ENCODE results near the gene CLMN. TPM values are rescaled to one million over a fixed set of nuclear protein-coding genes. Genes with fewer than 3 reads are reported as not detected.
A peak's percentile ranks its signal among the peaks of the same experiment; 100 is the strongest.

CLMN gene
- total RNA-seq, 1 donor from 2014 or later, result 19.6 TPM

DNA sequence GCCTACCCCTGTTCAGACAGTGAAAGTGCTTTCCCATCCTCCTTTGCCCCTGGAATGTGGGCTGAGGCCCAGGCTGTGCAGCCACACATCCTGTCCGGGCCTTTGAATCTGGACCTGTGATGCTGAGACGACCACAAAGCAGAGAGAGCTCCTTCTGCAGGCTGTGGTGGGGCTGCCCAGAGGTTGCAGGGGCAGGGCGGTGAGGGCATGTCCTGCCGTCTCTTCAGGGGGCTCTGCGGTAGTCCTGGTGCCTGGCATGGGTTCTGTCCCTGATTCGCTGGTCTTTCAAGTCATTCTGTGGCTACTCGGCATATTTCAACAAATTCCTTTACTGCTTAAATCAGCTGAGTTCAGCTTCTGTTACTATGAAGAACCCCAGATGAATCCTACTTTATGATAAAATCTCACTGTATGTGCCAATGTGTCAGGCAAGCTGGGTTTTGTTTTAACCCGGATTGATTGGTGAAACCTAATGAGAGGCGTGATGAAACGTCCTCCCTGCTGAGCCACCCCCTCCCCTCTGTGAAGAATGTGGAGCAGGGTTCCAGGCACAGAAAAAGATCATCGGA lies 99.0 kb downstream of the CLMN start:
- Histone ChIP-seq H3K4me1 (no peaks in the 10 kb centered on the region), H3K9me3 (no peaks in the 10 kb centered on the region), H3K27me3 (no peaks in the 10 kb centered on the region), H3K27ac (peak overlapping the region; percentile 1), H3K36me3 (no peaks in the 10 kb centered on the region), H3K4me3 (no peak overlapping the region)
- intact Hi-C loops (cut with DNase I), result no loop called here
- TF ChIP-seq POLR2A (IDR thresholded peaks at IDR 0.05) (no peak), POLR2AphosphoS5 (IDR thresholded peaks at IDR 0.05; ENCODE audit: insufficient read depth in 1 of 2, low read depth in 1 of 2) (peak in 1 of 2 donors; percentile 28)
- TF ChIP-seq, protein P1, sequence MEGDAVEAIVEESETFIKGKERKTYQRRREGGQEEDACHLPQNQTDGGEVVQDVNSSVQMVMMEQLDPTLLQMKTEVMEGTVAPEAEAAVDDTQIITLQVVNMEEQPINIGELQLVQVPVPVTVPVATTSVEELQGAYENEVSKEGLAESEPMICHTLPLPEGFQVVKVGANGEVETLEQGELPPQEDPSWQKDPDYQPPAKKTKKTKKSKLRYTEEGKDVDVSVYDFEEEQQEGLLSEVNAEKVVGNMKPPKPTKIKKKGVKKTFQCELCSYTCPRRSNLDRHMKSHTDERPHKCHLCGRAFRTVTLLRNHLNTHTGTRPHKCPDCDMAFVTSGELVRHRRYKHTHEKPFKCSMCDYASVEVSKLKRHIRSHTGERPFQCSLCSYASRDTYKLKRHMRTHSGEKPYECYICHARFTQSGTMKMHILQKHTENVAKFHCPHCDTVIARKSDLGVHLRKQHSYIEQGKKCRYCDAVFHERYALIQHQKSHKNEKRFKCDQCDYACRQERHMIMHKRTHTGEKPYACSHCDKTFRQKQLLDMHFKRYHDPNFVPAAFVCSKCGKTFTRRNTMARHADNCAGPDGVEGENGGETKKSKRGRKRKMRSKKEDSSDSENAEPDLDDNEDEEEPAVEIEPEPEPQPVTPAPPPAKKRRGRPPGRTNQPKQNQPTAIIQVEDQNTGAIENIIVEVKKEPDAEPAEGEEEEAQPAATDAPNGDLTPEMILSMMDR (IDR thresholded peaks at IDR 0.05), result no peak
- DNase-seq (ENCODE audit: extremely low spot score in 2 of 2), result no peak

DNA sequence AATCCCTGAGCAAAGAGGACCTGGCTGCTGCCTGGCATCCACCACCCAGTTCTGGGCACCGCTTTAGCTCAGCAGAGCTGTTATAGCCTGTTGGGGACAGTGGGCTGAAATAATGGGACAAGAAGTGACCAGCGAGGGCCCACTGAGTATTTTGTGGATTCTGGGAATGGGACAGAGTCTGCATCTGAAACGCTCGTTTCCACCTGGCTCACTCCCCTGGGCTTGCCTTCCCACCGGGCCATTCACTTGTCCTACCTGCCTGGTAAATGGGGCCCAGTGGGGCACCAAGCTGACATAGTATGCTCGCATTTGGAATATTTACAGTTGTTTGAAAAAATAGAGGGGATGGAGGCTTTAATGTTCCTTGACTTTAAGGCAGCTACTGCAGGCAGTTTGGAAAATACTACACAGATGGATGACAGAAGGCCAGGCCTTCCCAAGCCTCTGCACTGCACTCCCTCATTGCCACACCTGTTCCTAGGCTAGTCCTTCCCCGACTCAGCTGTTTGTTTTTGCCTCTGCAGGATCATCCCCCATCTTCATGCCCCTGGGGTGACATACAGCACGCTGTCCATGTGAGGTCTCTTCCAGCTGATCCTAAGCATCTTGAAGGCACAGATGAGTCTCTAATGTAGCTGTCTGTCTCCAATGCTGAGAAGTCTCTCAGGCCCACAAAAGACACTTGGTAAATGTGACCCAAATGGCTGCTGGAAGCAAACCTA lies 101.1 kb downstream of the CLMN start:
- Histone ChIP-seq H3K27me3 (no peaks in the 10 kb centered on the region), H3K4me3 (no peak overlapping the region), H3K36me3 (no peaks in the 10 kb centered on the region), H3K9me3 (no peaks in the 10 kb centered on the region), H3K27ac (no peak overlapping the region), H3K4me1 (no peaks in the 10 kb centered on the region)
- no peak for DNase-seq (ENCODE audit: extremely low spot score in 2 of 2)
- intact Hi-C loops (cut with DNase I), result no loop called here
- TF ChIP-seq, protein P1 (IDR thresholded peaks at IDR 0.05), result no peak
- TF ChIP-seq POLR2AphosphoS5 (IDR thresholded peaks at IDR 0.05; ENCODE audit: insufficient read depth in 1 of 2, low read depth in 1 of 2), result no peak

DNA sequence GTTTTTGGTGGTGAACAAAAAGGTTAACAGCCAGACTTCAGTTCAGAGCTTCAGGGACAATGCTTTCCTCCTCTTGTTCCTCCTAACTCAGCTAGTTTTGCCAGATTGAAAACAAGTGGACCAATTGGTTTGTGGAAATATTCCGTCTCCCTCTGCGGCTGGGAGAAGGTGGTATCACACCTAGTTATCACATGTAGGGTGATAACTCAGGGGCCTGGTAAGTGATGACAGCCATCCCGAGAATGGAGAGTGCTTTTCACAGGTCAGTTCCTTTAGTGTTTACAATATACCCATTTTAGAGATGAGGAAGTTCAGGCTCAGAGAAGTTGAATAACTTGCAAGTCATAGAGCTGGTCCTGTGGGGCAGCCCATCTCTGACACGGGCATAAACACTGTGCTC lies 101.7 kb downstream of the CLMN start:
- intact Hi-C loops (cut with DNase I), result no loop called here

DNA sequence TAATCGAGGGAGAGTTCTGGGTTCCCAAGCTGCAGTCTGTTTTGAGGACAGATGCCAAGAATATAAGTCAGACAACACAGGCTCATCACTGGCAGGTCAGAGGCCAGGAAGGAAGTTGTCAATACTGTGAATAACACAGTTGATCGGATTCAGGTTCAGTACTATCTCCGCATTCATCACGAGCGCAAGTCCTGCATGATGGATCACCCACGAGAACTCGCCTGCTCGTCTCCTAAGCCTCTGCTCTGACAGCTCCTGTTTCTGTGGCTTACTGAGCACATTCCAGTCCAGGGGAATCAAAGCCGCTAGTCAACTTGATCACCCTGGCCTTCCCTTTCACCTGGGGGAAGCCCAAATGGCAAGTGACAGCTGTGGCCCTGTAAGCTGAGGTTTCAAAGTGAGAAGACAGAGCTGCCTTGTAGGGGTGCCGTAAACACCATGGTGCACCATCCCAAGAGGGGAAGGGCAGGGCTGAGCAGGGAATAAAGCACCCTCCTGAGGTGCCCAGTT lies 102.3 kb downstream of the CLMN start:
- no peak for DNase-seq (ENCODE audit: extremely low spot score in 2 of 2)
- no peaks in the 10 kb centered on the region for H3K36me3 ChIP-seq
- no peaks in the 10 kb centered on the region for H3K4me1 ChIP-seq
- H3K27ac ChIP-seq, result no peak overlapping the region
- no peaks in the 10 kb centered on the region for H3K9me3 ChIP-seq
- no peak overlapping the region for H3K4me3 ChIP-seq
- no peaks in the 10 kb centered on the region for H3K27me3 ChIP-seq
- intact Hi-C loops (cut with DNase I), result no loop called here
- TF ChIP-seq POLR2AphosphoS5 (IDR thresholded peaks at IDR 0.05; ENCODE audit: insufficient read depth in 1 of 2, low read depth in 1 of 2) (no peak), POLR2A (IDR thresholded peaks at IDR 0.05) (no peak)
- TF ChIP-seq, protein P1 (IDR thresholded peaks at IDR 0.05), result no peak

More for the DNA sequence above, 101.7 kb downstream of the CLMN start:
- Histone ChIP-seq H3K9me3 (no peaks in the 10 kb centered on the region), H3K27ac (no peak overlapping the region), H3K4me3 (no peak overlapping the region), H3K4me1 (no peaks in the 10 kb centered on the region), H3K36me3 (no peaks in the 10 kb centered on the region), H3K27me3 (no peaks in the 10 kb centered on the region)
- TF ChIP-seq POLR2A (IDR thresholded peaks at IDR 0.05), result no peak
- no peak for TF ChIP-seq POLR2AphosphoS5 (IDR thresholded peaks at IDR 0.05; ENCODE audit: insufficient read depth in 1 of 2, low read depth in 1 of 2)
- TF ChIP-seq, protein P1 (IDR thresholded peaks at IDR 0.05), result no peak
- DNase-seq (ENCODE audit: extremely low spot score in 2 of 2), result no peak

DNA sequence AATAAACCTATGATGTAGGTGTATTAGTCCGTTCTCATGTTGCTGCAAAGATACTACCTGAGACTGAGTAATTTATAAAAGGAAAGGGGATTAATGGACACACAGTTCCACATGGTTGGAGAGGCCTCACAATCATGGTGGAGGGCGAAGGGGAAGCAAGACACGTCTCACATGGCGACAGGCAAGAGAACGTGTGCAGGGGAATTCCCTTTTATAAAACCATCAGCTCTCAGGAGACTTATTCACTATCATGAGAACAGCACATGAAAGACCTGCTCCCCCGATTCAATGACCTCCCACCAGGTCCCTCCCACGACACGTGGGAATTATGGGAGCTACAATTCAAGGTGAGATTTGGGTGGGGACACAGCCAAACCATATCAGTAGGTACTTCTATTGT lies 103.7 kb downstream of the CLMN start:
- DNase-seq (ENCODE audit: extremely low spot score in 2 of 2), result no peak
- TF ChIP-seq POLR2A (IDR thresholded peaks at IDR 0.05) (no peak), POLR2AphosphoS5 (IDR thresholded peaks at IDR 0.05; ENCODE audit: insufficient read depth in 1 of 2, low read depth in 1 of 2) (no peak)
- TF ChIP-seq, protein P1 (IDR thresholded peaks at IDR 0.05), result no peak
- Histone ChIP-seq H3K4me3 (no peak overlapping the region), H3K4me1 (no peaks in the 10 kb centered on the region), H3K9me3 (no peaks in the 10 kb centered on the region), H3K27me3 (no peaks in the 10 kb centered on the region), H3K27ac (no peak overlapping the region), H3K36me3 (no peaks in the 10 kb centered on the region)
- intact Hi-C loops (cut with DNase I), result no loop called here

Measured in vagina (tissue), 2 donors.